Subcutaneous abdominal adipose tissue (tissue), 5 donors: ENCODE measurements around the gene HYAL1.

Experiments
- H3K27ac ChIP-seq: one replicate; pipeline ENCODE4 v1.7.0; 2013; ENCODE audit warnings: low read depth, mild to moderate bottlenecking, inconsistent platforms, low read length, moderate library complexity
- H3K27me3 ChIP-seq, 5 donors: one replicate each; pipeline ENCODE4 v1.7.0; 2013; ENCODE audit warnings: low read length in 5 of 5, inconsistent platforms in 1 of 5; ENCODE audit not compliant: control insufficient read depth in 5 of 5, insufficient read depth in 4 of 5
- H3K36me3 ChIP-seq, 5 donors: one replicate each; pipeline ENCODE4 v1.7.0; 2013; ENCODE audit warnings: low read length in 5 of 5; ENCODE audit not compliant: control insufficient read depth in 5 of 5, insufficient read depth in 5 of 5
- H3K4me1 ChIP-seq, 5 donors: one replicate each; pipeline ENCODE4 v1.7.0; 2013; ENCODE audit warnings: low read length in 5 of 5, mild to moderate bottlenecking in 3 of 5, moderate library complexity in 1 of 5; ENCODE audit not compliant: control insufficient read depth in 5 of 5, insufficient read depth in 5 of 5
- H3K4me3 ChIP-seq, 5 donors: one replicate each; pipeline ENCODE4 v1.7.0; 2013; ENCODE audit warnings: low read length in 5 of 5, low read depth in 1 of 5
- H3K9ac ChIP-seq, 5 donors: one replicate each; pipeline ENCODE4 v1.7.0; 2013; ENCODE audit warnings: low read length in 5 of 5, mild to moderate bottlenecking in 4 of 5, moderate library complexity in 3 of 5
- H3K9me3 ChIP-seq, 5 donors: one replicate each; pipeline ENCODE4 v1.7.0; 2013; ENCODE audit warnings: low read length in 5 of 5; ENCODE audit not compliant: control insufficient read depth in 5 of 5
- donor health status: healthy.
- donor health status: healthy.
- donor health status: healthy.
- donor health status: healthy.
- donor health status: healthy.

The HYAL1 gene, protein sequence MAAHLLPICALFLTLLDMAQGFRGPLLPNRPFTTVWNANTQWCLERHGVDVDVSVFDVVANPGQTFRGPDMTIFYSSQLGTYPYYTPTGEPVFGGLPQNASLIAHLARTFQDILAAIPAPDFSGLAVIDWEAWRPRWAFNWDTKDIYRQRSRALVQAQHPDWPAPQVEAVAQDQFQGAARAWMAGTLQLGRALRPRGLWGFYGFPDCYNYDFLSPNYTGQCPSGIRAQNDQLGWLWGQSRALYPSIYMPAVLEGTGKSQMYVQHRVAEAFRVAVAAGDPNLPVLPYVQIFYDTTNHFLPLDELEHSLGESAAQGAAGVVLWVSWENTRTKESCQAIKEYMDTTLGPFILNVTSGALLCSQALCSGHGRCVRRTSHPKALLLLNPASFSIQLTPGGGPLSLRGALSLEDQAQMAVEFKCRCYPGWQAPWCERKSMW

DNA sequence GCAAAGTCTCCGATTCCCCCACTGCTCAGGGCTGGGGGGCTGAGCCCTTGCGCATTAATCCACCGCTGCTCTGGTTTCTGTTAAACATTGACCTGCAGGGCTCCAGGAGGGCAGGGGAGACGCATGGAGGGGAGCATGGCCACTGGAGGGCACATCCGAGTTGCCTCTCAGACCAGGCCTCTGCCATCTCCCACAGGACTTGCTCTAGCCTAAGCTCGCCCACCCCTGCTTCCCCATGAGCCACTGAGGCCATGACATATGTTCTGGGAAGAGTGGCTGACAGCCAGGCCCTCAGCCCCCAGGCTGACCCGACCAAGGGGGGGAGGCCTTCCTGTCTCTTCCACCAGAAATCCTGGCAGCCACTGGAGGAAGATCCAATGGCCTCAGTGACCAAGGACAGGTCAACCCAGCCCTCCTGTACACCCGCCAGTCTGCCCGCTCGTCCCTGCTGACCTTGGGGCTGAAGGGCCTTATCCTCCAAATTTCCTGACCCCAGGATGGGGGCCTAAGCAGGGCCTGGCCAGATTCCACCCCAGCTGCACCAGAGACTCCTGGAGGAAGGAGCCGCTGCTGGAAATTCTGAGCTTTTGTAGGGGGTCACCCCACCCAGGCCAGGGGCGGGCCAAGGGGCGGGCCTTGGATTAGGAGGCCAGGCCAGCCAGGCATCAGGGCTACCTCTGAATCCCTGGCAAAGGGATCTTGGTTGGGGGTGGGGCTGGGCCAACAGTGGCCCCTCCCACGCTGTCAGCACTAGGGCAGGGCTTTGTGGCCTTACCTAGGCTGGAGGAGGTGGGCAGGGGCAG lies at the start of gene HYAL1:
TSS of gene HYAL1 (minus strand) at position 562 of the 803 bp plus-strand sequence. CDS start 618 bp downstream, outside the sequence.
- peak within 1 kb of the TSS in 2 of 5 donors; percentile 60 to 66 for H3K9ac ChIP-seq
- H3K27ac ChIP-seq: peak within 1 kb of the TSS; percentile 57
- no peaks in the 10 kb centered on the region for H3K9me3 ChIP-seq
- peak within 1 kb of the TSS in 4 of 5 donors; percentile 38 to 51 (median 46) for H3K4me3 ChIP-seq
- peaks cover 14 to 46% (median 37%) of the 10 kb centered on the region in 5 donors for H3K4me1 ChIP-seq
- H3K27me3 ChIP-seq: no peaks in the 10 kb centered on the region
- no peaks in the 10 kb centered on the region for H3K36me3 ChIP-seq

GRCh38 chr3:50352781-50353180 lies 49.4 kb upstream of the HYAL1 start:
- peaks cover 0 to 53% (median 51%) of the 10 kb centered on the region in 5 donors for H3K36me3 ChIP-seq
- peaks cover 27 to 61% (median 52%) of the 10 kb centered on the region in 5 donors for H3K4me1 ChIP-seq
- H3K9me3 ChIP-seq: no peaks in the 10 kb centered on the region
- no peak overlapping the region for H3K9ac ChIP-seq
- no peaks in the 10 kb centered on the region for H3K27me3 ChIP-seq
- no peak overlapping the region for H3K4me3 ChIP-seq
- peak overlapping the region; percentile 16 for H3K27ac ChIP-seq

DNA sequence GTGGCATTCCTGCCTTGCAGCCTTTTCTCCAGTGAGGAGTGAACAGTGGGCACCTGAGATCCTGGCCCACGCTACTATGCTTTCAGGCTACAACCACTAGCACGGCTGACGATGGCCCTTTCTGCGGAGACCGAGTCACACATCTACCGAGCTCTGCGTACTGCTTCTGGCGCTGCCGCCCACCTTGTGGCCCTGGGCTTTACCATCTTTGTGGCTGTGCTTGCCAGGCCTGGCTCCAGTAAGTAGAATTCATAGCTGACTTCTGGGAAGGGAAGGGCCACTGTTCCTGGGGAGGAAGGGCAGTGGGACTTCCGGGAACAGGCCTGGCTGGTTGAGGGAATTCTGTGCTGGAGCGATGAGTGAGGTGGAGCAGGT lies 47.9 kb upstream of the HYAL1 start:
- H3K4me1 ChIP-seq: peaks cover 16 to 47% (median 39%) of the 10 kb centered on the region in 5 donors
- peak overlapping the region; percentile 84 to 99 (median 92) for H3K4me3 ChIP-seq
- H3K27ac ChIP-seq: peak overlapping the region; percentile 86
- peak overlapping the region in 3 of 5 donors; percentile 76 to 92 (median 89) for H3K9ac ChIP-seq
- no peaks in the 10 kb centered on the region for H3K9me3 ChIP-seq
- H3K36me3 ChIP-seq: peaks cover 0 to 51% (median 48%) of the 10 kb centered on the region in 5 donors
- no peaks in the 10 kb centered on the region for H3K27me3 ChIP-seq

DNA sequence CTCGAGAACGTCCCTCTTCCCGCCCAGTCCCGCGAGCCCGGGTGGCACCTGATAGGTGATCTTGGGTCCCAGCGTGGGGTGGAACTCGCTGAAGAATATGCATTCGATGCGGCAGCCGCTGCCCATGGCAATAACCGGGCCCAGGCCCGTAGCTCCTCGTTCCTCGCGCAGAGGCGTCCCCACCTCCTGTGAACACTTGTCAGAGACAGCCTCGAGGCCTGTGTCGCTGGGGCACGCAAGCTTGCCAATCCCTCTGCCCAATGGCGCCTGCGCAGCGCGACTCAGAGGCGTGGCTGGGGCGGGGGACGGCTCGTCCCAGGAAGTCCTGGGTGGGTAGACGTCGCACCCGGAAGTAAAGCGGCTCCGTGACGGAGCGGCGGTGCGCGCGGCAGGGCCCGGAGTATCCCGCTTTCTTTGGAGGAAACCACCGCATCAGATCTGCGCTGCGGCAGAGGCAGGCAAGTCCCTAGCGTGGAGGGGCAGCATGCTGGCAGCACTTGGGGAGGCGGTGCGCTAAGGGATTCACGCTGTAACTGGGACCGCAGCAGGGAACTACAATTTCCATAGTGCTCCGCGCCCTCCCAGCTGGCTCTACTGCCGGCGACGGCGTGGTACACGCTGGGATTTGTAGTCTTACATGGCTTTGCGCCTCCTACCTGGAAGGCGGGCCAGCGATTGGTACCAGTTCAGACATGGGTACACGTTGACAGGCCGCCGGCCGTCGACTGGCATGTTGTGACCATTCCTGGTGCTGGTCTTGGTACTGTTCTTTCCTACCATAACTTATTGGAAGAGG lies 47.4 kb upstream of the HYAL1 start, which contains the start of the genes CYB561D2 and NPRL2:
TSS of gene CYB561D2 (plus strand) at position 336 of the 796 bp plus-strand sequence. CDS start 572 bp downstream, outside the sequence.
TSS of gene NPRL2 (minus strand) at position 249 of the 796 bp plus-strand sequence. CDS start at position 126, 123 bp downstream.
- Histone ChIP-seq H3K9me3 (no peaks in the 10 kb centered on the region), H3K4me1 (peaks cover 11 to 44% (median 36%) of the 10 kb centered on the region in 5 donors), H3K9ac (peak within 1 kb of the TSS; percentile 71 to 92 (median 76)), H3K4me3 (peak within 1 kb of the TSS; percentile 84 to 99 (median 92)), H3K36me3 (peaks cover 0 to 46% (median 44%) of the 10 kb centered on the region in 5 donors), H3K27me3 (no peaks in the 10 kb centered on the region), H3K27ac (peak within 1 kb of the TSS; percentile 86)

- H3K4me3 ChIP-seq: peak overlapping the region; percentile 82 to 99 (median 92)
- peaks cover 0 to 41% (median 39%) of the 10 kb centered on the region in 5 donors for H3K36me3 ChIP-seq
- no peaks in the 10 kb centered on the region for H3K9me3 ChIP-seq
- H3K27ac ChIP-seq: peak overlapping the region; percentile 86
- H3K9ac ChIP-seq: peak overlapping the region; percentile 71 to 92 (median 76)
- no peaks in the 10 kb centered on the region for H3K27me3 ChIP-seq
- H3K4me1 ChIP-seq: peaks cover 10 to 45% (median 36%) of the 10 kb centered on the region in 5 donors
These were observed 46.8 kb upstream of the HYAL1 start for GRCh38 chr3:50350213-50350526.

DNA sequence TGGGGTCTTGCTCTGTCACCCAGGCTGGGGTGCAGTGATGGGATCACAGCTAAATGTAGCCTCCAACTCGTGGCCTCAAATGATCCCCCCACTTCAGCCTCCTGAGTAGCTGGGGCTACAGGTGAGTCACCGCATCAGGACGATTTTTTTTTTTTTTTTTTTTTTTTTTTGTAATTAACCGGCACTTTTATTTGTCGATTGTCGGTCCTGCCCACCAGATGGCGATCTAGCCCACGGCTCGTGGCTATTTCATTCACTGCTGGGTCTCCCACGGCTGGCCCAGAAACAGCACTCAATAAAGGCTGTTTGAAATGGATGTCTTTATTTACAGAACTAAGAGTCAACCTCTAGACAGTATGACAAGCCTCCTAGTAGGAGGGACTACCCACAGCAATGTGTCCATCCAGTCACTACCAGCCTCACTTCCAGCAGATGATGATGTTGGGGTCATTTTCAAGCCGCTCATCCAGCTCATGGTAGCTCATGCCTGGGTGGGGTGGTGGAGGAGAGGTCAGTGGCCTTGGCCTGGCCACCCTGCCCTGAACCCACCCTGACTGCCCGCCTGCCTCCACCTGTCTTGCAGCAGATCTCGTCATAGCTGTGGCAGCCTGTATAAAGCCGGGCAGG lies 43.9 kb upstream of the HYAL1 start:
- no peak overlapping the region for H3K4me3 ChIP-seq
- no peaks in the 10 kb centered on the region for H3K27me3 ChIP-seq
- H3K27ac ChIP-seq: no peak overlapping the region
- H3K36me3 ChIP-seq: peaks cover 0 to 17% (median 14%) of the 10 kb centered on the region in 5 donors
- peaks cover 12 to 41% (median 37%) of the 10 kb centered on the region in 5 donors for H3K4me1 ChIP-seq
- no peak overlapping the region for H3K9ac ChIP-seq
- H3K9me3 ChIP-seq: no peaks in the 10 kb centered on the region

DNA sequence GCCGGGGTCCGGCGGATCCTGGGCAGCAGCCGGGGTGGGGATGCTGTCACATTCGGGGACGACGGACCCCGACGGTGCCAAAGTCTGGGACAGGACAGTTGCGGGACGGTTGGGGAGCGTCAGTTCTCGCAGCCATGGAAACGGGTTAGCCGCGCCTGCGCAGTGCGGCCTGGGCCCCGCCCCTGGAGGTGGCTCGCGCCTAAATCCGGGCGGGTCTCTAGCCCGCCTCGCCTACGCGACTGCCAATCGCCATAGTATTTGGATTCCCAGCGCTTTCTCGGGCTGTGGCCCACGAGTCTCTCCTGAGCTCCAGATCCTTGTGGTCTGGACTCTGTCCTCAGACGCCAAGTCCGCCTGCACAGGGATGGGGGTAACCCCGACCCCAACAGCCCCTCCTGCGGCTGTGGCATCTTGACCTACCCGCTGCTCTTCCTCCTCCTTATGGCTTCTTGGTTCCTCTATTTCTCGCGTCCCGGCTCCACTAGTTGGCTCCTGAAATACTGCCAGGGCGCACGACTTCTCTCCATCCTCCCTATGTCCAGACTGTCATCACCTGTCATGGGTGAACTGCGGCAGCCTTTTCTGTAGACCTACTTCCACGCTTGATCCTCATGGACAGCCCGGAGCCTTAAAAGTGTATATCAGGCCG lies 42.3 kb upstream of the HYAL1 start, which contains the start of gene ZMYND10:
TSS of gene ZMYND10 (minus strand) at position 147 of the 649 bp plus-strand sequence. CDS start 153 bp downstream, outside the sequence.
- Histone ChIP-seq H3K4me1 (peaks cover 6 to 42% (median 40%) of the 10 kb centered on the region in 5 donors), H3K27ac (no peak within 1 kb of the TSS), H3K36me3 (peaks cover 0 to 17% (median 14%) of the 10 kb centered on the region in 5 donors), H3K9me3 (no peaks in the 10 kb centered on the region), H3K27me3 (no peaks in the 10 kb centered on the region), H3K9ac (peak within 1 kb of the TSS in 2 of 5 donors; percentile 42 to 63), H3K4me3 (peak within 1 kb of the TSS; percentile 11 to 58 (median 48))

DNA sequence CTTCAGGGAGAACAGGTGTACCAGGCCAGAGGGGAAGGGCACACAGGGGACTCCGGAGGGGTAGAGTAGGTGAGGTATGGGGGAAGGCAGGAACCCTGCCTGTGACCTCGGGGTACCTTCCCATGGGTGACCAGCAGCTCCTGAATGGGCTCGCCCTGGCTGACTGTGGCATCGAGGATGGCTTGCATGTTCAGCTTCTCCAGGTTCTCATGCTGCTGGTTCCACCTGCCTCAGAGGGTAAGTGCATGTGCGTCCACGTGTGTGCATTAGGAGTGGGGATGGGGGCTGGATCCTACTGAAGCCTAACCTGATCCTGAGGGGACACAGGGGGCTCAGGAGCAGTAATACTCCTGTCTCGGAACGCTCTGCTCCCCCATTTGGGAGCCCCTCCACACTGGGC lies 41.6 kb upstream of the HYAL1 start:
- Histone ChIP-seq H3K27ac (no peak overlapping the region), H3K4me3 (peak overlapping the region in 1 of 5 donors; percentile 58), H3K9ac (peak overlapping the region in 1 of 5 donors; percentile 63), H3K9me3 (no peaks in the 10 kb centered on the region), H3K27me3 (no peaks in the 10 kb centered on the region), H3K36me3 (peaks cover 0 to 17% (median 14%) of the 10 kb centered on the region in 5 donors), H3K4me1 (peaks cover 5 to 43% (median 41%) of the 10 kb centered on the region in 5 donors)
